GM12875 (cell line): ENCODE data around the gene ERP44.

Experiments used
- H3K4me3 ChIP-seq: one replicate; pipeline ENCODE4 v1.5.1; 2011; ENCODE audit warnings: low read depth, low read length, control low read depth
- CTCF ChIP-seq: IDR thresholded peaks from 2 replicates; pipeline ENCODE4 v1.5.1; 2011; ENCODE audit warnings: low read depth, mild to moderate bottlenecking, control low read depth, inconsistent platforms, low read length, moderate library complexity, borderline replicate concordance; ENCODE audit not compliant: insufficient read depth

The ERP44 gene

GRCh38 chr9:99977033-99977792 lies 121.6 kb downstream of the ERP44 start:
- TF ChIP-seq CTCF: no peak
- H3K4me3 ChIP-seq: no peak overlapping the region

GRCh38 chr9:99973455-99973854 lies 125.3 kb downstream of the ERP44 start:
- no peak for TF ChIP-seq CTCF
- no peak overlapping the region for H3K4me3 ChIP-seq

- TF ChIP-seq CTCF: no peak
- H3K4me3 ChIP-seq: no peak overlapping the region
Observed at GRCh38 chr9:99971410-99971809, 127.4 kb downstream of the ERP44 start.

GRCh38 chr9:99970481-99970880 lies 128.3 kb downstream of the ERP44 start:
- no peak overlapping the region for H3K4me3 ChIP-seq
- TF ChIP-seq CTCF: no peak

- H3K4me3 ChIP-seq: no peak overlapping the region
- no peak for TF ChIP-seq CTCF
Observed at GRCh38 chr9:99967457-99967856, 131.3 kb downstream of the ERP44 start.

GRCh38 chr9:99966716-99967115 lies 132.1 kb downstream of the ERP44 start:
- TF ChIP-seq CTCF: no peak
- no peak overlapping the region for H3K4me3 ChIP-seq

GRCh38 chr9:99966001-99966400 lies 132.8 kb downstream of the ERP44 start:
- TF ChIP-seq CTCF: no peak
- no peak overlapping the region for H3K4me3 ChIP-seq
